Measurements from ENCODE around the gene MZT1.

DNA sequence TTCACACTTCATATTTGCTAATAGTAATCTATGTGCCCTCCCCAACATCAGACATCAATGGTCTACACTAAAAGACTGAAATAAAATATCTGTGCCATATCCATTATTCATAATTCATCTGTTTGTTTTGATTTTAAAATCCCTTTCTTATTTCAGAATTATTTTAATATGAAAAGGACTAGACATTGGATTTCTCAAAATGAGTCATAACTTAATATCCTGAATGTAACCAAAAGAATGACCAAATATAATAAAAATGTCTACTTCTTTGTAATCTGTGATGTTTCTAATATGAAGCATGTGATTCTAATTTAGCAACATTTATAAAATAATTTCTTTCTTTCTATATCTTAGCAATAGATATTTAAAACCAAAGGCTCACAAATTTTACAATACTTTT is 64.9 kb downstream of the MZT1 start:
- TF ChIP-seq, protein P1, sequence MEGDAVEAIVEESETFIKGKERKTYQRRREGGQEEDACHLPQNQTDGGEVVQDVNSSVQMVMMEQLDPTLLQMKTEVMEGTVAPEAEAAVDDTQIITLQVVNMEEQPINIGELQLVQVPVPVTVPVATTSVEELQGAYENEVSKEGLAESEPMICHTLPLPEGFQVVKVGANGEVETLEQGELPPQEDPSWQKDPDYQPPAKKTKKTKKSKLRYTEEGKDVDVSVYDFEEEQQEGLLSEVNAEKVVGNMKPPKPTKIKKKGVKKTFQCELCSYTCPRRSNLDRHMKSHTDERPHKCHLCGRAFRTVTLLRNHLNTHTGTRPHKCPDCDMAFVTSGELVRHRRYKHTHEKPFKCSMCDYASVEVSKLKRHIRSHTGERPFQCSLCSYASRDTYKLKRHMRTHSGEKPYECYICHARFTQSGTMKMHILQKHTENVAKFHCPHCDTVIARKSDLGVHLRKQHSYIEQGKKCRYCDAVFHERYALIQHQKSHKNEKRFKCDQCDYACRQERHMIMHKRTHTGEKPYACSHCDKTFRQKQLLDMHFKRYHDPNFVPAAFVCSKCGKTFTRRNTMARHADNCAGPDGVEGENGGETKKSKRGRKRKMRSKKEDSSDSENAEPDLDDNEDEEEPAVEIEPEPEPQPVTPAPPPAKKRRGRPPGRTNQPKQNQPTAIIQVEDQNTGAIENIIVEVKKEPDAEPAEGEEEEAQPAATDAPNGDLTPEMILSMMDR (conservative IDR thresholded peaks at IDR 0.05 in 1 of 2, IDR thresholded peaks at IDR 0.05 in 1 of 2; ENCODE audit: low read depth in 1 of 2, low read length in 2 of 2): no peak
- no peak for TF ChIP-seq EZH2 (IDR thresholded peaks at IDR 0.05; ENCODE audit: low read length, missing control alignments)

Data from fibroblast of lung (primary cell).